Right cardiac atrium (tissue), 5 donors: ENCODE results near the gene AKAP13. TPM values are rescaled to one million over a fixed set of nuclear protein-coding genes. Genes with fewer than 3 reads are reported as not detected.

ENCODE experiments used
- ATAC-seq, 2 donors: fragments of 200-7000 bp; cut with Tn5 transposase; one replicate each; pipeline versions ENCODE4 v1.8.0 to v1.9.1; 2020; ENCODE audit warnings: moderate library complexity in 2 of 2, mild to moderate bottlenecking in 1 of 2
- DNase-seq, 3 donors: peaks; one replicate each; pipeline ENCODE4 v3.0.0-alpha.2; 2020
- H3K27ac ChIP-seq: one replicate; pipeline ENCODE4 v1.5.1; 2013; ENCODE audit warnings: mild to moderate bottlenecking, low read length, control low read depth, moderate library complexity
- H3K27me3 ChIP-seq: one replicate; pipeline ENCODE4 v1.6.1; 2013; ENCODE audit not compliant: control insufficient read depth, insufficient read depth
- H3K4me1 ChIP-seq: one replicate; pipeline ENCODE4 v1.6.1; 2013; ENCODE audit warnings: low read length; ENCODE audit not compliant: control insufficient read depth, insufficient read depth
- H3K4me3 ChIP-seq: one replicate; pipeline ENCODE4 v1.5.1; 2013; ENCODE audit warnings: low read length, control low read depth
- H3K9me3 ChIP-seq: one replicate; pipeline ENCODE4 v1.6.1; 2013; ENCODE audit warnings: low read length; ENCODE audit not compliant: control insufficient read depth
- WGBS: extraction: QIAGEN DNeasy Blood & Tissue Kit; methylation state at CpG from one replicate; pipeline ENCODE4 v1.1.7; 2013; 5-methylcytosine and 5-hydroxymethylcytosine counted together
- intact Hi-C, 4 donors: fragments of 100-400 bp; cut with DNase I; formaldehyde crosslinking; loops; one replicate each; pipeline versions ENCODE4 v1.11.0 to v1.14.0; 2022 to 2023
- polyA plus RNA-seq: library from polyadenylated mRNA; stranded (reverse); fragments of 200-250 nt; gene quantifications from one replicate; pipeline ENCODE4 v1.2.3, GENCODE V29; 2013
- total RNA-seq, 4 donors: library from RNA; stranded (reverse); fragmentation: NEBNext Ultra II Directional; extraction: Animal tissue kit (Norgen Biotek cat#: 25700); gene quantifications; one replicate each; pipeline ENCODE4 v1.2.1, GENCODE V29; 2021
- donor health status: healthy with polysubstance abuse.
- donor health status: DM: no; HTN: yes; CAD: no.
- donor health status: DM: no; HTN: no; CAD: no.
- donor health status: DM: no; HTN: yes; CAD: no; lungs with severe emphysema.
- donor health status: DM: yes; HTN: yes; CAD: no.

The AKAP13 gene
- total and polyA plus RNA-seq, 5 donors: 104 to 348 (median 250) TPM

DNA sequence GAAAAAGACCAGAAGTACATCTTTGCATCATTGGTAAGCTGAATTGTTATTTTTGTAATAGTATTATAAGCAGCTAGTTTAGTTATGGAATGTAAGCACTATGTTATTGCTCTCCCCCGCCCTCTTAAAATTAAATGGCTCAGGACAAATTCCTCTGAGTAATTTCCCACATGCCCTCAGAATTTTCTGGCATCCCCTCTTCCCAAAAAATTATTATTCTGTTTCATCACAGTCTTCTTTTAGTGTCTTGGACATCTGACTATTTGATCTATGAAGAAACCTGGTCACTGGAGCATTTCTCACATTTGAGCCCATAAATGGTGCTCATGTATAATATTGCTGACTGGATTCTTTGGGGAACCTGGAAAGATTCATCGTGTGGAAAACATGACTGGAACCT lies 346.1 kb downstream of the AKAP13 start:
- no peak for ATAC-seq
- H3K4me1 ChIP-seq: peaks cover 2% of the 10 kb centered on the region

DNA sequence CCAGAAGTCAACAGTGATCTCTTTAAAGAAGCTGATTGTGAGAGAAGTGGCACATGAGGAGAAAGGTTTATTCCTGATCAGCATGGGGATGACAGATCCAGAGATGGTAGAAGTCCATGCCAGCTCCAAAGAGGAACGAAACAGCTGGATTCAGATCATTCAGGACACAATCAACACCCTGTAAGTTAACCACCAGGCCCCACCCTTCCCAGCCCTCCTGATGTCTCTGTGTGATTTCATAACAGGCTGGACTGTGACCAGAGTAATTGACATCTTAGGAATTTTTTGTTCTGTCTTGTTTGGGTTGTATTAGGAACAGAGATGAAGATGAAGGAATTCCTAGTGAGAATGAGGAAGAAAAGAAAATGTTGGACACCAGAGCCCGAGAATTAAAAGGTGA lies 346.7 kb downstream of the AKAP13 start:
- 58% methylated on average over 2 of the region's 2 CpGs for WGBS
- no peak overlapping the region for H3K4me3 ChIP-seq
- peak overlapping the region; percentile 71 for H3K27ac ChIP-seq
- H3K9me3 ChIP-seq: no peaks in the 10 kb centered on the region
- intact Hi-C loops: loop anchor here in 1 of 4 donors (10.0 kb wide), 1 partner anchor 242 kb away; no protein-coding TSS in a partner anchor
- H3K4me1 ChIP-seq: peaks cover 2% of the 10 kb centered on the region
- no peaks in the 10 kb centered on the region for H3K27me3 ChIP-seq
- DNase-seq (peak in 2 of 3 donors; percentile 50 to 78), ATAC-seq (peak; percentile 30 to 37)

More for the DNA sequence above, 346.1 kb downstream of the AKAP13 start:
- no peak overlapping the region for H3K4me3 ChIP-seq
- intact Hi-C loops: loop anchor here in 1 of 4 donors (10.0 kb wide), 1 partner anchor 242 kb away; no protein-coding TSS in a partner anchor
- DNase-seq: no peak
- H3K9me3 ChIP-seq: no peaks in the 10 kb centered on the region
- 73% methylated on average over 2 of the region's 2 CpGs for WGBS
- H3K27ac ChIP-seq: no peak overlapping the region
- H3K27me3 ChIP-seq: no peaks in the 10 kb centered on the region

DNA sequence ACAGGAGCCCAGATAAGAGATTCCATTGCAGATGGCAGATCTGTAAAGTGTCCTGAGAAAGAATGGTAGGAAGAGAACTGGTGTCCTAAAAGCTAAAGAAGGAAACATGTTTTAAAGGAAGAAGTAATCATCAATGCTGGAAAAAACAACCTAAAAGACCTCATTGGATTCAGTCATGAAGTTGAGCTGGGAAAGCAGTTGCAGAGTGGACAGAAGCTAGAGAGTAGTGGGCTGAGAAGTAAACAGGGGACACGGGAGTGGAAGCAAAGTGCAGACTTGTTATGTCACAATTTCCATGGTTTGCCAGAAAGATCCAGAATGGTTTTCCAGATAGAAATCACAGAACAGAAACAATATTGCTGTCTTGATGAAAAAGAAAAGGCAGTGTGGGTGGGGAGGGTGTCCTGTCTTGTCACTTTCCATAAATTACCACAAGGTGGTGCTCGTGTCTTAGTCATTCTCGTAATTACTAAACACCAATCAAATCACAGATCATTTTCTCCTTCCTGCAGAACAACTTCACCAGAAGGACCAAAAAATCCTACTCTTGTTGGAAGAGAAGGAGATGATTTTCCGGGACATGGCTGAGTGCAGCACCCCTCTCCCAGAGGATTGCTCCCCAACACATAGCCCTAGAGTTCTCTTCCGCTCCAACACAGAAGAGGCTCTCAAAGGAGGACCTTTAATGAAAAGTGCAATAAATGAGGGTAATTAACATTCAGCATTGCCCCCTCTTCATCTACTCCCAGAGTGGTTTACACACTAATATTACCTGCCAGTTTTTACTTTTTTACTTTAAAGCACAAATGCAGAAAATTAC lies 349.8 kb downstream of the AKAP13 start:
- Histone ChIP-seq H3K9me3 (no peaks in the 10 kb centered on the region), H3K27me3 (no peaks in the 10 kb centered on the region), H3K27ac (no peak overlapping the region), H3K4me1 (no peaks in the 10 kb centered on the region), H3K4me3 (no peak overlapping the region)
- intact Hi-C loops: loop anchor here in 2 of 4 donors (2.0 to 5.0 kb wide), 2 partner anchors 101 to 102 kb away; no protein-coding TSS in a partner anchor
- 32% methylated on average over 5 of the region's 5 CpGs for WGBS
- no peak for DNase-seq
- ATAC-seq: peak; percentile 57 to 62

DNA sequence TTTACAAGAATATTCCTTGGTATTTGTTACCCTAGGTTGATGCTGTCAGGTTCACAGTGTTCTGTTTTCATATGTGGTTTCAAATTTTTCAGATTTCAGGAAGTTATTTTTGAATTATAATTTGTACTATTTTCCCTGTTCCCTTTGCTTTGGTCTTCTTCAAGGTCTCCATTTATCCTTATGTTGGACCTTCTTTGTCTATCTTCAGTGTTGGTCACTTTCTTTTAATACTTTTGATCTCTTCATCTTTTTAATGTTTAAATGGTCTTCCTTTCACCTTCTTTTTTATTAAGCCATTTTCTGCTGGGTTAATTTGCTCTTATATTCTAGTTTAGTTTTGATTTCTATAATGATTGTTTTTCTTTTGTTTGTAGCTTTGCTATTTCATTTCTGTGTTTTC lies 353.0 kb downstream of the AKAP13 start:
- ATAC-seq (no peak), DNase-seq (no peak)
- Histone ChIP-seq H3K9me3 (no peaks in the 10 kb centered on the region), H3K4me3 (no peak overlapping the region), H3K27ac (no peak overlapping the region), H3K4me1 (no peaks in the 10 kb centered on the region), H3K27me3 (no peaks in the 10 kb centered on the region)
- intact Hi-C loops: loop anchor here in 1 of 4 donors (5.0 kb wide), 1 partner anchor 99 kb away; no protein-coding TSS in a partner anchor

DNA sequence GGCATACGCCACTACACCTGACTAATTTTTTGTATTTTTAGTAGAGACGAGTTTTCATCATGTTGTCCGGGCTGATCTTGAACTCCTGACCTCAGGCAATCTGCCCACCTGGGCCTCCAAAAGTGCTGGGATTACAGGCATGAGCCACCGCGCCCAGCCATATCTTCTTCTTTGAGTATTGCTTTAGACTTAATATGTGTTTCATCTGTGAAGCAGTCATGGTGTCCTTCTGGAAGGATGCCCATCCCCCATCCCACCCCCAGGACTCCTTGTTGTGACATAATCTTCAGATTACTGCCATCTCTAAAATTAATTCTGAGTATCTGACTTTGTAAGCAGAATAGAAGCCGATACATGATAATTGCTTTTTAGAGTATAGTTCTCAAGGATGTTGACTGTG lies 356.7 kb downstream of the AKAP13 start:
- DNase-seq: no peak
- no peaks in the 10 kb centered on the region for H3K27me3 ChIP-seq
- no peaks in the 10 kb centered on the region for H3K4me1 ChIP-seq
- no peaks in the 10 kb centered on the region for H3K9me3 ChIP-seq
- WGBS: 86% methylated on average over 6 of the region's 6 CpGs
- no peak overlapping the region for H3K4me3 ChIP-seq
- no peak for ATAC-seq
- intact Hi-C loops: loop anchor here in 1 of 4 donors (5.0 kb wide), 1 partner anchor 105 kb away; no protein-coding TSS in a partner anchor
- H3K27ac ChIP-seq: no peak overlapping the region

DNA sequence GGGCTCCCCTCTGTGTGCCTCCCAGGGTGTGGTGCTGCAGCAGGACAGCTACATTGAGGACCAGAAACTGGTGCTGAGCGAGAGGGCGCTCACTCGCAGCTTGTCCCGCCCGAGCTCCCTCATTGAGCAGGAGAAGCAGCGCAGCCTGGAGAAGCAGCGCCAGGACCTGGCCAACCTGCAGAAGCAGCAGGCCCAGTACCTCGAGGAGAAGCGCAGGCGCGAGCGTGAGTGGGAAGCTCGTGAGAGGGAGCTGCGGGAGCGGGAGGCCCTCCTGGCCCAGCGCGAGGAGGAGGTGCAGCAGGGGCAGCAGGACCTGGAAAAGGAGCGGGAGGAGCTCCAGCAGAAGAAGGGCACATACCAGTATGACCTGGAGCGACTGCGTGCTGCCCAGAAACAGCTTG lies 360.6 kb downstream of the AKAP13 start:
- Histone ChIP-seq H3K27ac (no peak overlapping the region), H3K4me1 (no peaks in the 10 kb centered on the region), H3K9me3 (no peaks in the 10 kb centered on the region), H3K4me3 (no peak overlapping the region), H3K27me3 (no peaks in the 10 kb centered on the region)
- ATAC-seq: peak in 1 of 2 donors; percentile 6
- DNase-seq: peak in 2 of 3 donors; percentile 55 to 60
- 92% methylated on average over 20 of the region's 20 CpGs for WGBS
- intact Hi-C loops: loop anchor here in 2 of 4 donors (5.0 to 10.0 kb wide), 2 partner anchors 54 to 91 kb away; partner anchors contain the start of gene KLHL25 (in 2 of the 2)

DNA sequence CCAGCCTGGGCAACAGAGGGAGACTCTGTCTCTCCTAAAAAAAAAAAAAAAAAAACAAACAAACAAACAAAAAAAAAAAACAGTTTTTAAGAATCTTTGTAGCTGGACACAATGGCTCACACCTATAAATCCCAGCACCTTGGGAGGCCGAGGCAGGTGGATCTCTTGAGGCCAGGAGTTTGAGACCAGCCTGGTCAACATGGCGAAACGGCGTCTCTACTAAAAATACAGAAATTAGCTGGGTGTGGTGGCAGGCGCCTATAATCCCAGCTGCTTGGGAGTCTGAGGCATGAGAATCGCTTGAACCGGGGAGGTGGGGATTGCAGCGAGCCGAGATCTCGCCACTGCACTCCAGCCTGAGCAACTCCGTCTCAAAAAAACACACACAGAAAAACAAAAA lies 361.3 kb downstream of the AKAP13 start:
- Histone ChIP-seq H3K4me1 (no peaks in the 10 kb centered on the region), H3K27me3 (no peaks in the 10 kb centered on the region), H3K4me3 (no peak overlapping the region), H3K9me3 (no peaks in the 10 kb centered on the region), H3K27ac (no peak overlapping the region)
- DNase-seq: no peak
- intact Hi-C loops: loop anchor here in 2 of 4 donors (5.0 to 10.0 kb wide), 2 partner anchors 53 to 91 kb away; partner anchors contain the start of gene KLHL25 (in 2 of the 2)
- ATAC-seq: no peak
- 85% methylated on average over 11 of the region's 11 CpGs for WGBS

DNA sequence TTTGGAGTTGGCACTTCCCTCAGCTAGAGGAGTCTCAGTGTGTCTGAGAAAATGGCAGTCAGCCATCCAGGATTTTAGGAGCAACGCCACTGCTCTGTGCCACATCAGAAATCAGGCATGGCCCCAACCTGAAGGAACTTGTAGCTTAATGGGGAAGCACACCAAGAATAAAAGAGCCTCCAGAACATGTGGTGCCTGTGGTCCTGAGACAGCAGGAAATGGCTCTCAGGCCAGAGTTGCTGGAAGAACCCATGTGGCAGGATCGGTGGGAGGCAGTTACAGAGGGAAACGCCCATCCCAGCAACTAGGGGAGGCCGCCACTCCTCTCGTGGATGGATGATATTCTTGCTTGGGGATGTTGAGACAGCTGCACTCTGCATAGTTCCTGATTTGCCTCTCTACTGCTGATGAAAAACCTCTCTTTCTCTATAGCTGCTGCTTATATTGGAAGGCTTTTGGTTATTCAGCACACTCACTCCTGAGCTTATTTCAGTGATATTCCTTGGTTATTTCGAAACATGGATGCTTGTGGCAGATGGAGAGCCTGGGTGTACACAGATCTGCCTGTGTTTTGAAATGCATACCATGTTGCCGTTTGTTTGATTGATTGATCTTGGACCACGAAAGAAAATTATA lies 361.9 kb downstream of the AKAP13 start:
- intact Hi-C loops: loop anchor here in 2 of 4 donors (5.0 to 10.0 kb wide), 2 partner anchors 52 to 90 kb away; partner anchors contain the start of gene KLHL25 (in 2 of the 2)
- Histone ChIP-seq H3K27me3 (no peaks in the 10 kb centered on the region), H3K27ac (peak overlapping the region; percentile 17), H3K4me1 (no peaks in the 10 kb centered on the region), H3K4me3 (no peak overlapping the region), H3K9me3 (no peaks in the 10 kb centered on the region)
- peak; percentile 20 to 25 for ATAC-seq
- no peak for DNase-seq
- WGBS: 56% methylated on average over 8 of the region's 8 CpGs

DNA sequence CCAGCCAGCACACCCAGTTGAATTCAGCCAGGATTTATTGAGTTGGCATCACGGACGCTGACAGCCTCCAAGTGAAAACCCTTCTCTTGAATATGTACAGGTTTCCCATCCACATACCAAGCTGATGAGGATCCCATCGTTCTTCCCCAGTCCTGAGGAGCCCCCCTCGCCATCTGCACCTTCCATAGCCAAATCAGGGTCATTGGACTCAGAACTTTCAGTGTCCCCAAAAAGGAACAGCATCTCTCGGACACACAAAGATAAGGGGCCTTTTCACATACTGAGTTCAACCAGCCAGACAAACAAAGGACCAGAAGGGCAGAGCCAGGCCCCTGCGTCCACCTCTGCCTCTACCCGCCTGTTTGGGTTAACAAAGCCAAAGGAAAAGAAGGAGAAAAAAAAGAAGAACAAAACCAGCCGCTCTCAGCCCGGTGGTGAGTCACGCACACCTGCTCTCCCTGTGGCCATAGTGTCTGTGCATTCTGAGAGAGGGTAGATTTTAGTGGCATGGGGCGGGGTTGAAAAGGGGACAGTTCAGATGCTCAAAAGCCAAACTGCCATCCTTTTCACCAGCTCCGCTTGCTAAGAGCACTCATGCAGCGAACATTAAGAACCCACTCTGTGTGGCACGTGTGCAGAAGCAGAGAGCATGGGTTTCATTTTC lies 363.1 kb downstream of the AKAP13 start:
- ATAC-seq: no peak
- H3K27me3 ChIP-seq: no peaks in the 10 kb centered on the region
- H3K4me3 ChIP-seq: no peak overlapping the region
- WGBS: 82% methylated on average over 14 of the region's 14 CpGs
- H3K4me1 ChIP-seq: peaks cover 3% of the 10 kb centered on the region
- no peak for DNase-seq
- no peaks in the 10 kb centered on the region for H3K9me3 ChIP-seq
- intact Hi-C loops: loop anchor here in 2 of 4 donors (5.0 to 10.0 kb wide), 2 partner anchors 51 to 89 kb away; partner anchors contain the start of gene KLHL25 (in 2 of the 2)
- H3K27ac ChIP-seq: peak overlapping the region; percentile 5

DNA sequence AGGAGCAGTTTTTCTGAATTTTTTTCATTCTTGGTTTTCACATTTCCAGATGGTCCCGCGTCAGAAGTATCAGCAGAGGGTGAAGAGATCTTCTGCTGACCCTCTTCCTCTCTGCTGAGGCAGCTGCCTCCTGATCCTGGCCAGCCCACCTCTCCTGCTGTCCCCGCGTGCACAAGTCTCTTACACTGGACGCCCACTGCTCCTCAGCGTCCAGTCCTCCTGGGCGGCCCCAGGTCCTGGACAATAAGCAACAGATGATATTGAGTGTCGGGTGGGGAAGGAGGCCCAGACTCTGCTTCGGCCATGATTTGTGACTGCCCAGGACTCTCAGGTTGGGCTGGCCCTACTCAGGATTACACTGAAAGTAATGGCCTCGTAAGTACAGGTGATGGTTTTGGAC lies 364.2 kb downstream of the AKAP13 start:
- no peaks in the 10 kb centered on the region for H3K27me3 ChIP-seq
- H3K4me1 ChIP-seq: peaks cover 3% of the 10 kb centered on the region
- DNase-seq: peak in 1 of 3 donors; percentile 30
- no peak overlapping the region for H3K4me3 ChIP-seq
- H3K9me3 ChIP-seq: no peaks in the 10 kb centered on the region
- no peak for ATAC-seq
- 85% methylated on average over 10 of the region's 10 CpGs for WGBS
- intact Hi-C loops: loop anchor here in 2 of 4 donors (5.0 to 10.0 kb wide), 2 partner anchors 50 to 88 kb away; partner anchors contain the start of gene KLHL25 (in 2 of the 2)
- H3K27ac ChIP-seq: no peak overlapping the region
